TTC549 (cell line): ENCODE results near the gene KCNA3.

Experiments used
- FAIRE-seq: peaks from 2 replicates; lab custom pipeline; 2012; peaks lifted over from hg19 to GRCh38; lab: Jason Lieb, UNC

The KCNA3 gene

DNA sequence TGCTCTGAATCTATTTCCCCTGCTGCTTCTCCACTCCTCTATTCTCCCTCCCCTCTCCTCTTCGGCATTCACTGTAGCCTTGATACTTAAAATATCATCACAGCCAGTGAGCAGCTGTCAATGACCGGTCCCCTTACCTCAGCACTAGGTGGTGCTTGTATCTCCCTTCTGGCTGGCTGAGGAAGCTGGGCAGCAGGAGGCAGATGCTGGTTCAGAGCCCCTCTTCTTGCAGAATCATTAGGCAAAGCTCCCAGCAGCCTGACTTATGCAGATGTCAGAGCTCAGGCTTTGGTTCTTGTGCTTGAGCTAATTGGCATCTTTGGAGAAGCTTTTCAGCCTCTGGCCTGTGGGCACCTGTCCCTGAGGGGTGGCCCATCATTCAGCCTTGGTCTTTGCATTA is 36.7 kb downstream of the KCNA3 start:
- FAIRE-seq: no peak

DNA sequence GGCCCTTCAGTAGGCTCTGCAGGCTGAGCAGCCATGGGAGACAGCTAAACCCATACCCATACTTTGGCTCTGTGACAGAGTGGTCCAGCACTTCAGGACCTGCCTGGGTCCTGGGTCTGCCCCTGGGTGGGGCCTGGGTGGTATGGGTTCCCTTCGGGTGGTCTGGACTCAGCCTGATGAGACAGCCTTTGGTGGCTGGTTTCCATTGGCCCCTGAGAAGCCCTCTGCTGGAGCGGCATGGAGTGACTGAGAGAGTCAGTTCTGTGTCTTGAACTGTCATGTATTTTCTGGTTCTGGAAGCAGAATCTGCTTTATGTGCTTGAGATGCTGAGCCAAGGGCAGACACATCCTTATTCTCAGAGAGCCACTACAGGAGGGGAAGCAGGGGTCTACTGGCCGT is 37.3 kb downstream of the KCNA3 start:
- no peak for FAIRE-seq

DNA sequence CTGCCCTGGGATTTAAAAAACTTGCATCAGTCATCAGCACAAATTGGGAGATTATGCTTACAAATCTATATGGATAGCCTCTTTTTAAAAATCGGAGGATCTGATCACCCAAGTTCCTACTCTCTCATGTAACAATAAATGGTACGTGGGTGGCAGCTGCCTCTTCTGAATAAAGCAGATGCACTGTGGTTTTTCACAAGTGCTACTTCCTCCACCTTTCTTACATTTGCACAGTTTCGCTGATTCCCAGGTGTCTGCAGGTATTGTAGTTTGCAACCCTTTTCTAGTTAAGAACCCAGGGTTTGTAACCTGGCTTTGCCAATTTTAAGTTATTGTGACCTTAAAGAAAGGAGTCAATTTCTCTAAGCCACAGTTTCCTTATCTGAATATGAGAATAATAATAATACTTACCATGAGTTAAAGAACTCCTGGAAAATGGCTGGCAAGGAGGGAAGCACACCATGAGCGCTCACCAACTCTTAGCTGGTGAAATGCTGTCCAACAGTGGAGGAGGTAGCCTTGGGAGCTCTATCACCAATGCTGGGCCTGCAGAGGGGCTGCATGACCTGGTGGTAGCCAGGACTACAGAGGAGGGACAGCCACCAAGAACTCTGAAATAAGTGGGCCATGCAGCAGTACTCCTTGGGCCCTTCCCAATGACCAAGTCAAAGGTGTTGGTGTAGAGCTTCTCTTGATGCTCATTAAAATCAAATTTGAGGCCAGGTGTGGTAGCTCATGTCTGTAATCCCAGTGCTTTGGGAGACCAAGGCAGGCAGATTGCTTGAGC is 38.4 kb downstream of the KCNA3 start:
- FAIRE-seq: no peak

DNA sequence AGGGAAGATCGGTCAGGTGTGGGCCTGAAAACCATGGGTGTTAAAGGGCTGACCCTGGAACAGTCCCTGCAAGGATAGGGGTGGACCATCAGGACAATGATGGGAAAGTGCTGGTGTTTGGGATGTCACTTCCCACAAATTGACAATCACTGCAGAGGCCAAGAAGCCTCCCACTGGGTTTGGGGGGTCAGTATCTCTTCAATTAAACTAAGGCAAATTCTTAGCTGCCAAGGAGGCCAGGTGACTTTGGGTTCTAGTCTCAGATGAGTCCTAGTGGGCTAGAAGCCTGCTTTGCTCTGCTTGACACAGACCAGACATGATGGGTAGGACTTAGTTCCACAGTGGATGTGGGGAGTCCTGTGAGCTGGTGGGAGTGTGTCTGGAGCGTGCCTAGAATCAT is 39.3 kb downstream of the KCNA3 start:
- FAIRE-seq: no peak

DNA sequence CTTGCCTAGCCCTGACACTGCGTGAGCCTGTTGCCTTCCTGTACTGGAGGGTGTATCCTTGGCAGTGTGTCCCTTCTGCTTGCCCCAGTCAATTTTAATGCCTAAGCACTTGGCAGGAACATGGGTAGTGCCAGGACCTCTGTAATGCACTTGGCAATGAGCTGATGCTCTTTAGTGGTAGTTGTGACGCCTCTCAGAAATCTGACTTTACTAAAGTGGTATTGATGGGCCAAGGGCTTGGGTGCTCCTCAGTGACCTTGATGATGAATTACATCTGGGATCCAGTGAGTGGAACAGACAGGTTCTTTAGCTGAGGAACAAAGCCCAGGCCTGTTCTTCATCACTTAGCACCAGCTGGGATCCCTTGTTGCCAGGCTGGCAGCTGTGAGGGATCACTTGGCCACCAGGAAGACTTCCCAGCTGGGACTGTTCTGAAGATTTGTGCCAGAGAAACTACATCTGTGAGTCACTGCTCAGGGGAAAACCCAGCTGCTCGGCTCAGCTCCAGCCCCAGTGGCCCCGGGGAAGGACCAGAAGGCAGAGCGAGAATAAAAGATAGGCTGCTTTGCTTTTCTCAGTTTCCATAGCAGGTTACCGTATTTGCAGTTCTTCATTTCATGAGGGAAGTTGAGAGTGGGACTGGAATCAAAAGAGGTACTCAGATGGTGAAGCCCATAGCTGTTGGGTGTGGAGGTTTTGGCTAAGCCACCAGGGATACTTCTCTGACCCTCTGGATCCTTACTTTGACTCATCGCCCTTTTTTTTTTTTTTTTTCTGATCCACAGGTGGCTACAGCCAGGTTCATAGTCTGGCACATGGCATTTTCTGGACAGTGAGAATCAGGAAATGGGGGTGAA is 40.1 kb downstream of the KCNA3 start:
- no peak for FAIRE-seq

DNA sequence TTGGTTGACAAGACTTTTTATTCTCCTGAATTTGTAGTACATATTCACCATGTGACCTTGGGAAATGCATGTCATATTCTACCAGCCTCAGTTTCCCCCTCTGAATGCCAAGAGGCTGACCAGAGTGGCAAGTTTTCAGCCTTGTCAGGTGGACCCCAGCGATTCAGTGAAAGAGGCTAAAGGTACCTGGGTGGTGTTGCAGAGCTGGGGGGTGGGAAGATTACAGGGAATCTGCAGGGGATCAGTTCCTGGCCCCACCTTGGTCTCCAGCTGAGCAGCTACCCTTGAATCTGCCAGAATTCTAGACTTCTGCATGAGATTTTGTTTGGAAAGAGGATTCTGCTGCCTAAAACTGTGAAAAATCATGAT is 40.7 kb downstream of the KCNA3 start:
- no peak for FAIRE-seq

DNA sequence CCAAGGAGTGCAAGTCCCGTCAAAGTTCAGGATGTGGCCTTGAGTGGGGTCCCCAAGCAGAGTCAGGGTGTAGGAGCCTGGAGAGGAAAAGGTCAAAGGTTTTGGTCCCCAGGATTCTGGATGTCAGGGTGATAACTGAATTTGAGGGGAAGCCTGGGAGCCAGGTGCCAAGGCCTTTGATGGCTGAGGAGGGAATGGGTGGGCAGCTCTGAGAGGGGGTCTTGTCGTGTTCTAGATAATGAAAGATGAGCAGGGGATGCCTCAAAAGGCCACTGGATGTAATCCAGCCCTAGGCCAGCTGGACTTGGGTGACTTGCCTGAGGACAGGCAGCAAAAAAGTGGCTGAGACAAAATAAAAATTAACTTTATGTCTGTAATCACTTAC is 41.1 kb downstream of the KCNA3 start:
- no peak for FAIRE-seq

DNA sequence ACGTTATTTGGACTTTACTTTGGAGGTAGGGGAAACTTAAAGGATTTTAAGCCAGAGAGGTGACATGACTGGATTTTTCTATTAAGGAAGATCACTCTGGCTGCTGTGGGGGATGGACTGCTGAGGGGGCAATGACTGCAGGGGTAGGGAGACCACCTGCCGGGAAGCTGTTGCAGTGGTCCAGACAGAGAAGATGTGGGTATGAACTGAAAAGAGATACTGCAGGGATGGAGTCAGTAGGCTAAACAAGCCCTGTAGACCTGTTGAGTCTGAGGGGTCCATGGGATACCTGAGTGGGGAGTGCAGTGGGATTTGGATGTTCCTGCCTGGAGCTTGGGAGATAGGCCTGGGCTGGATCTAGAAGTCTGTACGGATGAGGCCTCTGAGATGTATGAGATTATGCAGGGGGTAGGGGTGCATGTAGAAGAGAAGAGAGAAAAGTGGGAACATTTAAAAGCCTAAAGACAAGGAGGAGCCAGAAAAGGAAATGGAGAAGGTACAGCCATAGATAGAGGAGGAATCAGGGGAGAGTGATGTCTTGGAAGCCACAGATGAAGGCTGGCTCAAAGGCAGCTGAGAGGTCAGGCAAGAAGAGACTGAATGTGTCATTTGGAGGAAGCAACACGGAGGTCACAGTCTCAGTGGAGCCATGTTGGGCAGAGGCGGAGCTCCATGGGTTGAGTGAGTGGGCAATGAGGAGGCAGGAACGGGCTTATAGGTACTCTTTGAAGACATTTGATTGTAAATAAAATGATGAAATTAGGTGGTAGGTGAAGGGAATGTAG is 42.7 kb downstream of the KCNA3 start:
- FAIRE-seq: no peak

DNA sequence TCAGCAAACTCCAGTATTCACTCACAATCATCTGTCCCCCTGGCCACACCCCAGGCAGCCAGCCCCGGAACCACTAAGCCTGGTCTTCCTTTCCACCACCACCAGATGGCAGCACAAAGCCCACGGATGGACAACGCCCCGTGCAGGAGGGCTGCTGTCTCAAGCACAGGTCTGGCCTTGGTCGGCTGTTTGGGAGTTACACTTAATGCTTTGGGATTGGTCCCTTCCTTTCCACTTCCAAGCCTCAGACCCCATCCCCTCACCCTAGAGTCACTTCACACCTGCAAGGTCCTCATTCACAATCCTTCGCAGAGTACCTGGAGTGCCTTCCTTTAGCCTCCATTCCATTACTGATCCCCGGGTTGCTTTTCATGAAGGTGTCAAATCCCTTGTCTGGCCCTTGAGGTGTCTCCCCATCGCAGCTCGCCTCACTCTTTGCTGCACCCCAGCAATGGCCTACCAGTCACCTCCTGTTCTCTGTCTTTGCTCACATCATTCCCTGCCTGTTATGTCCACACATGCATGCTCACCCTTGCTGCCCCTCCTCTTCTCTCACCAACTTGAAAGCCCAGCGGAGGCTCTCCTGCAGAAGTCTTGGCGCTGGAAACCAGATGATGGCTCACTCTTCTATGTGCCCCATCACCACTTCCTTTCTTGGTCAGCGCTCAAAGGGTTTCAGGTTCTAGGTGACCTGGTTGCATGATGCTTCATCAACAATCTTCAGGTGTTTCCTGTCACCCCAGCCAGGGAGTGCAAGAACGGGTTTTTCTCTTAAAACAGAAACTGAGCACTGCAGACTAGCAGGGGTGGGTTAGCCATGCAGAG is 43.7 kb downstream of the KCNA3 start:
- FAIRE-seq: no peak

DNA sequence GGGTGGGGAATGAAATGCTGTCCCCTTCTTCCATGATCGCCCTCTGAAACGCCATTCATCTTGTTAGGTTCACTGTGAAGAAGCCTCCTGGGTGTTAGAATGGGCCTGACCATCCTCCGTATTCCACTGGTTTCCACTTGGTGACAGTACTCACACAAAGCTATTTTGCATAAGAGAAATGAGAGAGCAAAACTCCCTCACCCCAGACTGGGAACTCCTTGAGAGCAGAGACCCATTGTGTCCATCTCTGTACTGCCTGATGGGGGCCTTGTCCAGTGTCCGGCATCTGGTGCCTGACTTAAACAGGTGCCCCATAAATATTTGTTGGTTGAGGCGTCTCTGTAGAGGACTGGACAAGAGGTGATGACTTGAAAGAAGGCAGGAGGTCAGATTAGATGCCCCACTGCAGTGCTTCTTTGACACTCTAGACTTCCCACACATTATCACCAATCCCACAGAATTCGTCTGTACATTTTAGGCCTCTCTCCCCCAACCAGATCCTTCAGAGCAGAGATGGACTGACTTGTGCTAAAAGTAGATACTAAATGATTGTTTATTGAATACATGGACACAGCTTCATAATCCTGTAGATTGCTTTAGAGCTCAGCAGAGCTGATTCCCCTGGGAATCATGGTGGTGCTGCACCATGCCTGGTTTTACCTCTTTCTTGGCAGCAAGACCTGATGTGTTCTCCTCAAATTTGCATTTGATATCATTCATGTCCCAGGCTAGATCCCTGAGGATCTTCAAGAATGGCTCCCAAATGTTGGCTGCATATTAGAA is 46.2 kb downstream of the KCNA3 start:
- no peak for FAIRE-seq

DNA sequence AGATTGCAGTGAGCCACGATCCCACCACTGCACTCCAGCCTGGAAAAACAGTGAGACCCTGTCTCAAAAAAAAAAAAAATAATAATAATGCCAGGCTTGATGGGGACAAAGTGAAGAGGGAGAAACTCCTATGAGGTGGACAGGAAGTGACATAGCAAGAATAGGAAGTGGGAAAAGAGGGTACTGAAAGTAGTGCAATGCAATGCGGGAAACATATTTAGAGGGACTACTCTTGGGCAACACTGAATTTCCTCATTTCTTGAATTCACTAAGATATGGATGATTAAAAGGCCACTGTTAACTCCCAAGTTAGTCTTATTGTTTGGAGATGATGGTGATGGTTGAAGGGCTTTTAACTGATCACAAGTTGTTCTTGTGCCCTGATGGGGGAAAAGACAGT is 47.0 kb downstream of the KCNA3 start:
- FAIRE-seq: no peak

DNA sequence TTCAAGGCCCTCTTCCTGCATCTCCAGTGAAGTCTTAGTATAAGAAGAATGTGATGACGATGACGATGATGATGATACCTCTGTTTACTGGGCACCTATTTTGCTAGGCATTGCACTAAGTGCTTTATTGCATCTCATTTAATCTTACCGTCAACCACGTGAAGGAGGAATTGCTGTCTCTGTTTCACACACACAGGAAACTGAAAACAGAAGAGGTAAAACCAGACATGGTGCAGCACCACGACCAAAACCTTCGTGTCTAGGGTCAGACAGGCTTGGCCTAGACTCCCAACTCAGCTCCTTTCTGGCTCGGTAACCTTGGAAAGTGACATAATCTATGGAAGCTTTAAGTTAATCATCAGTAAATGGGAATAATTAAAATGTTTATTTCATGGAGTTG is 47.9 kb downstream of the KCNA3 start:
- FAIRE-seq: no peak
